NCI-H1092 treated with DMSO at 0.1 percent for 48 hours (cell line): ENCODE data around the gene BBS5.
"Not testable (repeated sequence)": the region's sequence is repeated elsewhere in the genome, so short reads cannot be mapped to it uniquely, and the experiment has no call there.

Experiments
- DNase-seq: peaks from one replicate; lab custom pipeline; 2025; lab: John Stamatoyannopoulos, UW

The BBS5 gene

DNA sequence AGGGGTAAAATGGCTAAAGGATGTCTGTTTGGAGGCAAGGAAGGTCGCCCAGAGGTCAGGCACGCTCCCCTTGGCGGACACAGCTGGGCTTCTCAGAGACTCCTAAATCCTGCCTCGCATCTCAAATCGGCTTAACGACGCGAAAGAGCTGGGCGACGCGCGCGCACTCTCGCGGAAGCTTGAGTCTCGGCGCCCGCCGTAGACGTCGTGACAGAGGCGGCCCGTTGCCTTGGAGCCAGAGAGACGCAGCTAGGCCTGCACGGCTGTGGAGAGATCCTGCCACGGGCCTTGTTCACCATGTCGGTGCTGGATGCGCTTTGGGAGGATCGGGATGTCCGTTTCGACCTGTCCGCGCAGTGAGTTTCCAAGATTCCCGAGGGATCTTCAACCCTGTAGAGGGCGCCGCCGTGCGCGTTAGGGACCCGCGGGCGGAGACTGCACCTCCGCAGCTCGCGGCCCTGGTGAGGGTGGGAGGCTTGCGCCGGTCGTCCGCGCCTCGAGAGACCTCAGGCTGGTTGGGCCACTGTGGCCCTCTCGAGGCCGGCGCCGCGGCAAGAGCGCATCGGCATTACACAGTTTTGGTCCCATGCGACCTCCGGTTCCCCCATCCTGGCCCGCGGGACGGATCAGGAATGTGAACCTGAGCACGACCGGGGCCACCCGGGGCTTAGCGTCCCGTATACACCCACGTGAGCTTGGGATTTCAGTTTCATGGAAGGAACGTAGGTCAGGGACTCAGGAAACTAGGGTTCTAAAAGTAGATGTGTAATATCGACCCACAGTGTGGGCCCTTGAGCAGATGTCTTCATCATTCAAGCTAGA, at the start of gene BBS5:
BBS5 (plus strand) TSS at position 238 of the 822 bp plus-strand sequence; CDS start at position 298, 60 bp downstream.
- peak; percentile 66 for DNase-seq

DNA sequence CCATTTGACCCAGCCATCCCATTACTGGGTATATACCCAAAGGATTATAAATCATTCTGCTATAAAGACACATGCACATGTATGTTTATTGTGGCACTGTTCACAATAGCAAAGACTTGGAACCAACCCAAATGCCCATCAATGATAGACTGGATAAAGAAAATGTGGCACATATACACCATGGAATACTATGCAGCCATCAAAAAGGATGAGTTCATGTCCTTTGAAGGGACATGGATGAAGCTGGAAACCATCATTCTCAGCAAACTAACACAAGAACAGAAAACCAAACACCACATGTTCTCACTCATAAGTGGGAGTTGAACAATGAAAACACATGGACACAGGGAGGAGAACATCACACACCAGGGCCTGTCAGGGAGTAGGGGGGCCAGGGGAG, 47.5 kb upstream of the BBS5 start:
- DNase-seq = not testable (repeated sequence)

DNA sequence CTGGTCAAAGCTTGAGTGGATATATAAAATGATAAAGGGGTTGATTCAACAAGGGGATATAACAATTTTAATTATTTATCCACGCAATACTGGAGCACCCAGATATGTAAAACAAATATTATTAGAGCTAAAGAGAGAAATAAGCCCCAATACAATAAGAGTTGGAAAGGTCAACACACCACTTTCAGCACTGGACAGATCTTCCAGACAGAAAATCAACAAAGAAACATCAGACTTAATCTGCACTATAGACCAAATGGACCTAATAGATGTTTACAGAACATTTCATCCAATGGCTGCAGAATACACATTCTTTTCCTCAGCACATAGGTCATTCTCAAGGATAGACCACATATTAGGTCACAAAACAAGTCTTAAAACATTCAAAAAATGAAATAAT, 45.1 kb upstream of the BBS5 start:
- DNase-seq = not testable (repeated sequence)

DNA sequence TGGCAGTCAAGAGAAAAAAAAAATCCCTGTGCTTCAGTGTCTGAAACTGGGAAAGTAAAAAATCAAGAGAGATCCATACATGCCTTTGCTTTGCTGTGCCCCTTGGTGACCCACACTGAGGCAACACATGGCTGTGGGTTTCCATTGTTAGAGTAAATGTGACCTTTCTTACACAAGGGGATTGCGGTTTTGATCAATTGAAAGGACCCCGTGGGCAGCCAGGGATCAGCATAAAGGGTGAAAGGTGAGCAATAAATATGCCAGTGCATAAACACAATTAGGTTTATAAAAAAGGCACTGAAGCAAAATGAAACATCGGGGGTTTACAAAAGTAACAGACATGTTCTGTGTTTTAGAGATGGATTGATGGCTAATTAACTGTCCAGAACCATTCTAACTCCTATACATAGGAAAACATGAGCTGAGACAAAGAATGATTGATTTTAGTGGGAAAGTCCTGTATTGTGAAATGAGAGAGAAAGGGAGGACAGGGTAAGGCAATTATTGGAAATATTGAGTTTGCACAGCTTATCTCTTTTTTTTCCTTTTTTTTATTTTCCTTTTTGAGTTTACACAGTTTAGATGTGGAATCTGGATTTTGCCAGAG, 40.7 kb upstream of the BBS5 start:
- DNase-seq = no peak

DNA sequence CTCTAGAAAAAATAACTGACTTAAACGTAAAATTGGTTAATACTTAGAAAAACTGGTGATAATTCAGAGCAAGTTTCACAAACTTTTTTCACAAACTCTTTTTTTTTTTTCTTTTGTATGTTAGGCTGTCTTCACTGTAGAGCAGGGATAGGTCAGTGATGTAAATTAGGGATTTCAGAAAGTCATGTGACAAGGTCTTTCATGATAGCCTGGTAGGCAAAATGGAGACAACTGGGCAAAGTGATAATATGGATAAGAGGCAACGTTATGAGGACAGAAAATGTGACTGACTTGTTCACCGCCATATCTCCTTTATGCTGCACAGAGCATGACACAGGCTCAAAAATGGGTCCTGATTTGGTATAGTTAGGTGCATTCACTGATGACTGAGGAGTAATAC, 39.4 kb upstream of the BBS5 start:
- DNase-seq = no peak

DNA sequence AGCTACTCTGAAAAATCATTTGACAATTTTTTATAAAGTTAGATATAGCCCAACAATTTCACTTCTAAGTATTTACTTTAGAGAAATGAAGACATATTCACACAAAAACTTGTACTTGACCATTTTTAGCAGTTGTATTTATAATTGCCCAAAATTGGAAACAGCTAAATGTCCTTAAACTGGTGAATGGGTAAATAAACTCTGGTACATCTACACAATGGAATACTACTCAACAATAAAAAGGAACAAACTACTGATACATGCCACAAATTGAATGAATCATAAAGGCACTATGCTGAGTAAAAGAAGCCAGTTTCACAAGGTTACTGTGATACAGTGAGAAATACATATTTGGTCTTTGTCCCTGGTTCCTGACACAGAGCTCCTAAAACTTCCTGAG, 32.8 kb upstream of the BBS5 start:
- DNase-seq = no peak

DNA sequence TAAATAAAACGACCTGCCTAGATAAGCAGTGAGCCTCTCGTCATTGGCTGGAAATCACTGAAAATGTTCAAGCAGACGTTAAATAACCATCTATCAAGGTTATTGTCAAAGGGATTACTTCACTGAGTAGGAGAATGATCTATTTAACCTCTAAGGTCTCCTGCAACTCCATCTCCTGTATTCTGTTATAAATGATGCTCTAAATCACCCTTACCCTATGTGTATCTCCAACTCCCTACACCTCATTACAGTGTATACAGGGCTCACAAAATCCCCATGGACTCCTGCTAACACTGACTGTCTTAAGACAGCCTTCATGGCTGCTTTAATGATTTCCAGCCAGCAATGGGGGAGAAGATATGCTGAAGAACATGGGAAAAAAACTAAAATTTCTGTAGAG, 31.0 kb upstream of the BBS5 start:
- no peak for DNase-seq

DNA sequence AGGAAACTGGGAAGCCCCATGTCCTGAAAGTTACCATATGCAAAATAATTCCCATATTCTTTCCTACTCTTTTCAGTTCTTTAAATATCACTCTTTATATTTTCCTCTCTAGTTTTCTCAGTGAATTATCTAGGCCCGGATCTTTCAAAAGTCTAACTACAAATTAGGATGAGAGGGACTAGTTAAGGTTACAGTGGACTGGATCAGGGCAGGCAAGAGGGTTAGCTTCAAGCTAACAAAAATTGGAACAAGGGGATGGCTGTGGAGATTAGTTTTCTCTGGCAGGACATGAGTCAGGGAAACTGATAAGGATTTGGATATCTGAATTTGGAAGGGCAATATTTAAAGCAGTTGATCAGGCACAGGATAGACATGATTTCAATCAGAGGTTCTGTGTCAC, 30.4 kb upstream of the BBS5 start:
- DNase-seq = no peak

DNA sequence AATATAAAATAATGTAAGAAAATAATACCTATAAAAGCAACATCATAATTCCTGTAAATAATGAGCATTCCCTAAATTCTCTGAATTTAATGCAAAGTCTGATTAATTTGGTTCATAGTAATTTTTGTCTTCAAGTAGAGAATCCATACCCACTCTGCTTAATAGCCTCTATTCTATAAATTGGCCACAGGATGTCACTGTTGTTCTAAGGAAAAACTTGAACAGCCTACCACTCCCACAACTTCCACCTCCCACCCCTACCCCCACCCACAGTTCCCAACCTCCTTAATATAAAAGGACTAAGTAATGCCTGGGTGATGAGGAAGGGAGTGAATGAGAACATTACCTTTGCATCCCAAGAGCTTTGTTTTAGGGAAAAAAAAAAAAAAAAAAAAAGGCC, 27.2 kb upstream of the BBS5 start:
- DNase-seq = peak; percentile 35

DNA sequence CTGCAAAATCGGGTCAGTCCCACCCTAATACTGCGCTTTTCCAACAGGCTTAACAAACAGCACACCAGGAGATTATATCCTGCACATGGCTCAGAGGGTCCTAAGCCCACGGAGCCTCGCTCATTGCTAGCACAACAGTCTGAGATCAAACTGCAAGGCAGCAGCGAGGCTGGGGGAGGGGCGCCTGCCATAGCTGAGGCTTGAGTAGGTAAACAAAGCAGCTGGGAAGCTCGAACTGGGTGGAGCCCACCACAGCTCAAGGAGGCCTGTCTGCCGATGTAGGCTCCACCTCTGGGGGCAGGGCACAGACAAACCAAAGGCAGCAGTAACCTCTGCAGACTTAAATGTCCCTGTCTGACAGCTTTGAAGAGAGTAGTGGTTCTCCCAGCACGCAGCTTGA, 26.2 kb upstream of the BBS5 start:
- DNase-seq = not testable (repeated sequence)

DNA sequence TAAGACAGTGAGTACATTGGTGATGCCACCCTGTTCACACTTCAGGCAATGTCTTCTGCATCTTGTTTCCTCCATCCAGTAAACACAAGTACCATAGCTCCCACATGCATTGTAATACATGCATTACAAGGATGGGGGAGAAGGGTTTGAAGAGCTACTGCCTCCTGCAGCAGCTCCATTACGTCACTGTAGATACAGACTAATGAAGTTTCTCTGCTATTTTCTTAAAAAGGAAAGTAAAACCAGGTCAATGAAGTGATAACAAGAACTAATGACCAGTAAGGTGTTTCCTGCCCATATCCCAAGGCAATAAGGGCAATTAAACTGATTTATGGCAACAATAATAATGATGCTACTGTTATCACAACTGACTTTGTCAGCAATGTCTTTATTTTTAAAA, 18.2 kb upstream of the BBS5 start:
- no peak for DNase-seq

DNA sequence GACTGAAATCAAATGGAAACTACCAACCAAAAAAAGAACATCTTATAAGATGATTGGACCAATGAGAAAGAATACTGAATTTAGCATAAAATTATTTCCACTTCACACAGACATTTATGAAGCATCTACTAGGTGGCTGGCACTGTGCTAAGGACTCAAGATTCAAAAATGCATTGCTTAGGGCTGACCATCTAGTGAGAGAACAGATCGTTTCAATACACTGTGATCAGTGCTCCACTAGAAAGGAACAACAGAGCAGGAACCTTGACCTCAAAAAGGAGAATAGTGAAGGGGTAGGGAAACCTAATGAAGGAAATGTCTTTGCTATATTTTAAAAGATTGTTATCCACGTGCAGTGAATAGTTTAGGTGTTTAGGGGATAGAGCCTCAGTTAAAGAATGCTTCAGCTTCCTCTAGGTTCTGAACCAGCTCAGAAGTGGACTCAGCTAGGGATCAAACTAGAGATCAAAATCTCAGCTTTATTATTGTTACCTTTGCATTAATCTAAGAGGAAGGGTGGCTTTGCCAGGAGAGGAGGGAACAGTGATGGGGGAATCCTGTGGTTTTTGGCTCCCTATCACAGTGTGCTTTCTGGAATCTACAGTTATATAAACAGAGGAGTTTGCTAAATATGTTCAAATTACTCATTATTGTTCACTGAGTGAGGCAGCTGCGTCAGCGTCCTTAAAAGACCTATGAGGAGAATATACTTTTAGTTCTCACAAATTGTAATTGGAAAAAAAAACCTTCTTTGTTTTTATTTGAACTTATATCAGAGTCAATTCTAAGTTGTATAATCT, 16.2 kb upstream of the BBS5 start:
- DNase-seq = no peak

DNA sequence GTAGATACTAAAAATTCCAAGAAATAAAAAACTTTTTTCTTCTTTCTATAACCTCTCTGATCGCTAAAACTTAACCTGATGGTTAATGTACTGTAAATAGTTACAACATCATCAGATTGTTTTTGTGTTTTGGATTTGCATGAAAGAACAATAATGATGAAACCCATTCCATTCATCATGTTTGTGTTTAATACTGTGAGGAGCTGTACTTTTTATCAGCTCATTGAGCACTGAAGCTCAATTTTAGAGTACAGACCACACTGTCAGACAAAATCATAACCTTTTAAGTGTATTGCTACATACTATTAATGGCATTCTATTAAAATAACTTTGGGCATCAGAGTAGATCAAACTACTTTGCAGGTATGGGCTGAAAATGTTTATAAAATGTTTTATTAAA, 14.8 kb upstream of the BBS5 start:
- no peak for DNase-seq

DNA sequence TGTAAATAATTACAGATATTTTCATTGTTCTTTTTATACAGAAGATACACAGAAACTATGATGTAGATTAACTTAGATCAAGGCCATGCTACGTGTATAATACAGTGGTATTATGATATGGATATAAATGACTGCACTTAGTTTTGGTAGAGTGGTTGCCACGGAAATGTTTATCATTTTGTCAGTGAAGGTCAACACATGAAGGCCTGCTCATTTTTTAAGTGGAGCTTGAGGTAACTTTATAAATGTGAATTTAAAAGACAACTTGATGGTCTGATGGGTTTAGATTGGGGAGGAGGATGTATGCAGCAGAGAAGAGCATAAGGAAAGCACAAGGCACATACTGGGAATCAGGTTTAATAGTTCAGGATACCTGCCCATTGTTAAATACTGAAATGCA, 14.4 kb upstream of the BBS5 start:
- DNase-seq = no peak

DNA sequence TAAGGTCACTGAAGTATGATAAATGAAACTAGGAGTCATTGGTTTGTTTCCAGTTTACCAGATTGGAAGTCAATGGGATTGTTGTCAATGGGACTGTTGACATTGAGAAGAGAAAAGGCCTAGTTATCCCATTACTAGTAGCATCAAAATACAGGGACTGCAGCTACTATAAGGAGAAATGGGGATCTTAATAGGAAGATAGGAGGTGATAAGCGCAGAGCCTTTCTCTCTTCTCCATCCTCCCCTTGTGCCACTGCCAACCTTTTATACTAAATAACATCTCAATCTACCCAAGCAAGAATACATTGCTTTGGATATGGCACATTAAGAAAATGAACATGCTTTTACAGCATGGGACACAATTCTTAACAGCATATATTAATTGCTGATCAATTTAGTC, 10.5 kb upstream of the BBS5 start:
- DNase-seq = no peak

DNA sequence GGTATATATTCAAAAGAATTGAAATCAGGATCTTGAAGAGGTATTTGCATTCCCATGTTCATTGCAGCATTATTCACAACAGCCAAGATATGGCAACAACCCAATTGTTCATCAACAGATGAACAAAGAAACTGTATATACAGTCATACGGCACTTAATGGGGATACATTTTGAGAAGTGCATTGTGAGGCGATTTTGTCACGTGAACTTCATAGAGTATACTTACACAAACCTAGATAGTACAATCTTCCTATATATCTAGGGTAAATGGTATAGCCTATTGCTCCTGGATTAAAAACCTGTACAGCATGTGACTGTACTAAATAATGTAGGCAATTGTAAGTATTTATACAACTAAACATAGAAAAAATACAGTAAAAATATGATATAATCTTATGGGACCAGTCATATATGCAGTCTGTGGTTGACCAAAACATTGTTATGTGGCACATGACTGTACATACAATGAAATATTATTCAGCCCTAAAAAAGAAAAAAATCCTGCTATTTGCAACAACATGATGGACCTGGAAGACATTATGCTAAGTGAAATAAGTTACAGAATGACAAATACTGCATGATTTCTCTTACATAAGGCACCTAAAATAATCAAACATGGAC, 9.2 kb upstream of the BBS5 start:
- no peak for DNase-seq

DNA sequence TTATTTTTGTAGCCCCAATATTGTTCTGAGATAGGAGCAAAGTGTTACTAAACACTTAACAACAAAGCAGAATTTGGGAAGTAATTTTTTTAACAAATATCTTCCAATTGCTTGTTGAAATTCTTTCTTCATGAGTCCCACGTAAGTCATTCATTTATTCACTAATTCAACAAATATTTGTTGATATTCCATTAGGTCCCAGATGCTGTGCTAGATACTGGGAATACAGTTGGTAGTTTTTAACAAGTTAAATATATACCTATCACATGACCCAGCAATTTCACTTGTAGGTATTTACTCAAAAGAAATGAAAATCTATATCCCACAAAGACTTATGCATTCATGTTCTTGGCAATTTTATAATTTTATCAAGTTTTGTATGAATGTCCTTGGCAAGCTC, 7.0 kb upstream of the BBS5 start:
- no peak for DNase-seq

DNA sequence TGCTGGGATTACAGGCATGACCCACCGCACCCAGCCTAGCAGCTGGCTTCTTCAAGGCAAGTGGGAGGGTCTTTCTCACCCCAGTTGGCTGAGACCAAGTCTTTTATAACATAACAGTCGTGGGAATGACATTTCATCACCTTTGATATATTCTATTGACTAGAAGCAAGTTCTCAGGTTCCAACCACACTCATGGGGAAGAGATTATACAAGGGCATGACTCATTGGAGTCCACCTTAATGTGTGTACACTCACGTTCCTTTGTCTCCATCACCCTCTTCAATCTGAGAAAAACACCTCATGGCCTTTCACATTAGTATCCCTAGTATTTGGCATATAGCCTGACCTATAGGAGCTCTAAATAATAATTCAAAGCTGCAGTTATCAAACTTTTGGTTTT, 2.8 kb upstream of the BBS5 start:
- DNase-seq = no peak

DNA sequence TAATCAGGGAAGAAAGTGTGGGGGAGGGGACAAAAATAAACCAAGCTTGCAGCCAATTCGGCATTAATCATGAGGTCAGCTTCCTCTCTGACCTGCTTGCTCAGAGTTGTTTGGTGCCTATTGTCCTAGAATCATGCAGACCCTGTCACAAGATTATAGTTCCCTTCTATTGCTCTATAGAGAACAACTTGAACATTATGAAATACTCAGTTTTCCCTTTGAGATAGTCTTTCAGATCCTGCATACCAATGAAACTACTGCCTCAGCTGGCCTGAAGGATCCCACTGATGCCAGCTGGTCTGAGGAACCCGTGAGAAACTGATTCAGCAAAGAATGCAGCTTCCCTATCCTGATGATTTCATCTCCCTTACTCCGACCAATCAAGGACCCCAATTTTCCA, 955 bp upstream of the BBS5 start:
- DNase-seq = no peak

DNA sequence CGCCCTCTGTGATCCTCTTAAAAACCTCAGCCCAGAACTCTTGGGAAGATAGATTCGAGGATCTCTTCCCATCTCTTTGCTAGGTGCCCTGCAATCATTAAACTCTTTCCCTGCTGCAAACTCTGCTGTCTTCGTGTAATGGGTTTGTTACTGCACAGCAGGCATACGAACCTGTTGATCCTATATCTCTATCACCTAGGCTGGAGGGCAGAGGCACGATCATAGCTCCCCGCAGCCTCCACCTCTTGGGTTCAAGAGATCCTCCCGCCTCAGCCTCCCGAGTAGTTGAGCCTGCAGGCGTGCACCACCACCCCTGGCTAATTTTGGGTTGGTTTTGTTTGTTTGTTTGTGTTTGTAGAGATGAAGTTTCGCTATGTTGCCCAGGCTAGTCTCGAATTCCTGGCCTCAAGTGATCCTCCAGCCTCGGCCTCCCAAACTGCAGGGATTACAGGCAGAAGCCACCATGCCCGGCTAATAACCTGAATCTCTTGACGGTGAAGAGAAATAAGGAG, 493 bp upstream of the BBS5 start:
- DNase-seq = no peak

DNA sequence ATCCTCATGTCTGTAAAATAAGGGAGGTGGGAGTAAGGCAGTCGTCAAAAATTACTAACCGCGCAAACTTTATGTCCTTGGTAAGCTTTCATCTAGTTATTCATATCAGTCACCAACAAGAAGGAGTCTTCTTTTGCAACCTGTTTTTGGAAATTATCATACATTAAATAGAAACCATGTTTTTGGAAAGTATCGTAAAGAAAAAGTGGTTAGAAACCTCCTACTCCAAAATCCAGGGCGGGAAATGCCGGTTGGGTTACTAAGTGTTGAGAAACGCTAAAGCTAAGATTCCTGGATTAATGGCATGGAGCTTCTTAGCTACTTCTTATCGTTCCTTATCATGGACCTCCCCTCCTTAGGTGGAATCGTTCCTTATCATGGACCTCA, 778 bp downstream of the BBS5 start:
- no peak for DNase-seq

DNA sequence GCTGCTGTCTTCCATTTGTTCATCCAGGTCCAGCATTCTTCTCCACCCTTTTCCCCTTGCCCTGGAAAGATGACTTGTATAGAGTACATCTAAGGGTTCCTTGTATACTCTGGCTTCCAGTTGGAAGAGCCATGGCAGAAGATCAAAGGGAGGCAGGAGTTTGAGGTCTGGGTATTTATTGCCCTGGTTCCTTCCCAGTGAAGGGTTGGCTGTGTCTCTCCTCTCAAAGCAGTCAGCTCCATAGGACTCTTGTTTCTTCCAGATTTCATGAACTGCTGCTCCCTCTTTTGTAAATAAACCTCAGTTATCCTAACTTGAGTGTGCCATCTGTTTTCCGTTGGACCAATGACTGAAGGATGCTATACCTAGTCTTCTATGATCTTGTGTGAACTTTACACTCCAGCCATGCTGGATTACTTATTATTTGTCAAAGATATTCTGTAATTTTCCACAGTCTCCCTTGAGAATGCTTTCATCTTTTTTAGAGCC, 6.4 kb downstream of the BBS5 start:
- no peak for DNase-seq
